Neural cell (in vitro differentiated cells): ENCODE data around the gene TLE2. TPM values are rescaled to one million over a fixed set of nuclear protein-coding genes. Genes with fewer than 3 reads are reported as not detected.
"Not testable (repeated sequence)": the region's sequence is repeated elsewhere in the genome, so short reads cannot be mapped to it uniquely, and the experiment has no call there.

Source experiments
- H2AFZ ChIP-seq: fragments of 200-600, 300-800 bp; sonication (generic), shearing (Covaris generic); 2 replicates; pipeline ENCODE4 v1.6.0; 2014; ENCODE audit warnings: low read depth, mild to moderate bottlenecking, antibody characterized with exemption, low read length, moderate library complexity
- H3F3A ChIP-seq: fragments of 200-600 bp; shearing (Covaris generic); 2 replicates; pipeline ENCODE4 v1.6.1; 2016; ENCODE audit warnings: mild to moderate bottlenecking, moderate library complexity, mixed read lengths, antibody characterized with exemption, low read length; ENCODE audit not compliant: insufficient read depth, poor library complexity, severe bottlenecking
- H3K27ac ChIP-seq: fragments of 200-600, 300-800 bp; sonication (generic), shearing (Covaris generic); 2 replicates; pipeline ENCODE4 v1.5.1; 2014; ENCODE audit warnings: mild to moderate bottlenecking, low read length, moderate library complexity
- H3K27me3 ChIP-seq: fragments of 300-800, 200-600 bp; sonication (generic), shearing (Covaris generic); 2 replicates; pipeline ENCODE4 v1.6.0; 2014; ENCODE audit warnings: mild to moderate bottlenecking, low read depth, low read length, moderate library complexity; ENCODE audit not compliant: insufficient read depth
- H3K36me3 ChIP-seq: fragments of 300-800, 200-600 bp; sonication (generic), shearing (Covaris generic); 2 replicates; pipeline ENCODE4 v1.5.1; 2014; ENCODE audit warnings: mild to moderate bottlenecking, antibody characterized with exemption, low read length, moderate library complexity; ENCODE audit not compliant: insufficient read depth
- H3K4me2 ChIP-seq: fragments of 300-800, 200-600 bp; sonication (generic), shearing (Covaris generic); 2 replicates; pipeline ENCODE4 v1.6.0; 2014; ENCODE audit warnings: mild to moderate bottlenecking, low read length
- H3K4me3 ChIP-seq: fragments of 300-800, 200-600 bp; sonication (generic), shearing (Covaris generic); 2 replicates; pipeline ENCODE4 v1.5.1; 2014; ENCODE audit warnings: mild to moderate bottlenecking, low read length, moderate library complexity
- H3K79me2 ChIP-seq: fragments of 200-600 bp; shearing (Covaris generic); replicated peaks from 2 replicates; pipeline ENCODE4 v1.6.0; 2014; ENCODE audit warnings: mild to moderate bottlenecking, low read length, moderate library complexity; ENCODE audit not compliant: insufficient read depth
- H3K9ac ChIP-seq: fragments of 300-800, 200-600 bp; sonication (generic), shearing (Covaris generic); 2 replicates; pipeline ENCODE4 v1.6.1; 2016; ENCODE audit warnings: mild to moderate bottlenecking, low read length, mixed read lengths
- H3K9me2 ChIP-seq: fragments of 200-600 bp; shearing (Covaris generic); 2 replicates; pipeline ENCODE4 v1.6.1; 2016; ENCODE audit warnings: mild to moderate bottlenecking, low read length, mixed read lengths; ENCODE audit not compliant: insufficient read depth
- H3K9me3 ChIP-seq: fragments of 200-600, 300-800 bp; sonication (generic), shearing (Covaris generic); 2 replicates; pipeline ENCODE4 v1.6.1; 2016; ENCODE audit warnings: mild to moderate bottlenecking, mixed run types, low read length, moderate library complexity, mixed read lengths
- H4K20me1 ChIP-seq: fragments of 200-600 bp; shearing (Covaris generic); 2 replicates; pipeline ENCODE4 v1.6.1; 2016; ENCODE audit warnings: mild to moderate bottlenecking, mixed run types; ENCODE audit not compliant: insufficient read depth
- CTCF ChIP-seq: fragments of 450-650 bp; IDR thresholded peaks from 2 replicates; pipeline ENCODE4 v1.5.1; 2014; ENCODE audit warnings: antibody characterized with exemption, mild to moderate bottlenecking, moderate library complexity; ENCODE audit not compliant: poor library complexity, severe bottlenecking
- EP300 ChIP-seq: fragments of 450-650 bp; conservative IDR thresholded peaks from 2 replicates; pipeline ENCODE4 v1.6.1; 2014; ENCODE audit warnings: antibody characterized with exemption, mild to moderate bottlenecking, moderate library complexity; ENCODE audit not compliant: poor library complexity, severe bottlenecking
- EZH2 ChIP-seq: fragments of 200-600, 300-800 bp; shearing (Covaris generic), sonication (generic); IDR thresholded peaks from 2 replicates; pipeline ENCODE4 v1.6.1; 2014; ENCODE audit warnings: antibody characterized with exemption, low read length, borderline replicate concordance, mild to moderate bottlenecking; ENCODE audit not compliant: insufficient read depth, poor library complexity, severe bottlenecking
- MXI1 ChIP-seq: fragments of 450-650 bp; conservative IDR thresholded peaks from 2 replicates; pipeline ENCODE4 v1.6.1; 2014; ENCODE audit warnings: antibody characterized with exemption, mild to moderate bottlenecking; ENCODE audit not compliant: poor library complexity, severe bottlenecking
- POLR2AphosphoS5 ChIP-seq: IDR thresholded peaks from 2 replicates; pipeline ENCODE4 v1.6.1; 2012
- RAD21 ChIP-seq: fragments of 450-650 bp; conservative IDR thresholded peaks from 2 replicates; pipeline ENCODE4 v1.6.1; 2014; ENCODE audit warnings: antibody characterized with exemption, mild to moderate bottlenecking, moderate library complexity
- REST ChIP-seq: IDR thresholded peaks from 2 replicates; pipeline ENCODE4 v1.6.1; 2012; ENCODE audit warnings: borderline replicate concordance
- SMC3 ChIP-seq: fragments of 450-650 bp; conservative IDR thresholded peaks from 2 replicates; pipeline ENCODE4 v1.6.1; 2014; ENCODE audit warnings: antibody characterized with exemption, mild to moderate bottlenecking, moderate library complexity; ENCODE audit not compliant: poor library complexity
- TAF1 ChIP-seq: IDR thresholded peaks from 2 replicates; pipeline ENCODE4 v1.6.1; 2012; ENCODE audit warnings: low read depth
- polyA plus RNA-seq: library from polyadenylated mRNA; depleted of rRNA; stranded (reverse); fragments of >200 nt; gene quantifications from 2 replicates; pipeline ENCODE4 v1.2.3, GENCODE V29; 2014

The TLE2 gene
- polyA plus RNA-seq, 1 donor from 2014 or later = 7.0 TPM

GRCh38 chr19:3012621-3013262 is 16.3 kb downstream of the TLE2 start:
- H4K20me1 ChIP-seq = no peaks in the 10 kb centered on the region
- H3K36me3 ChIP-seq = no peaks in the 10 kb centered on the region
- no peak overlapping the region for H3K4me2 ChIP-seq
- H3K27me3 ChIP-seq = peaks cover 3% of the 10 kb centered on the region
- no peaks in the 10 kb centered on the region for H3K79me2 ChIP-seq
- H3K9me2 ChIP-seq = no peaks in the 10 kb centered on the region
- TF ChIP-seq TAF1 = no peak
- H3F3A ChIP-seq = no peaks in the 10 kb centered on the region
- no peak overlapping the region for H3K4me3 ChIP-seq
- H2AFZ ChIP-seq = no peak overlapping the region
- H3K27ac ChIP-seq = no peak overlapping the region
- no peak overlapping the region for H3K9ac ChIP-seq
- H3K9me3 ChIP-seq = no peaks in the 10 kb centered on the region

GRCh38 chr19:3012059-3012458 is 17.0 kb downstream of the TLE2 start:
- H3K36me3 ChIP-seq, H3K27me3 ChIP-seq, H2AFZ ChIP-seq, H3K9me3 ChIP-seq, H3F3A ChIP-seq, H3K4me3 ChIP-seq, H3K79me2 ChIP-seq, H3K9me2 ChIP-seq, H3K9ac ChIP-seq, H3K4me2 ChIP-seq, H4K20me1 ChIP-seq, H3K27ac ChIP-seq: not testable (repeated sequence)

- H3K27ac ChIP-seq = no peak overlapping the region
- no peaks in the 10 kb centered on the region for H4K20me1 ChIP-seq
- TF ChIP-seq REST (no peak), EZH2 (no peak), CTCF (no peak), POLR2AphosphoS5 (no peak), EP300 (no peak), MXI1 (no peak), TAF1 (no peak), SMC3 (no peak), RAD21 (no peak)
- no peaks in the 10 kb centered on the region for H3K9me3 ChIP-seq
- no peak overlapping the region for H3K4me2 ChIP-seq
- no peaks in the 10 kb centered on the region for H3F3A ChIP-seq
- no peak overlapping the region for H3K9ac ChIP-seq
- H3K36me3 ChIP-seq = no peaks in the 10 kb centered on the region
- no peak overlapping the region for H3K4me3 ChIP-seq
- H3K9me2 ChIP-seq = no peaks in the 10 kb centered on the region
- no peaks in the 10 kb centered on the region for H3K79me2 ChIP-seq
- peaks cover 3% of the 10 kb centered on the region for H3K27me3 ChIP-seq
- H2AFZ ChIP-seq = no peak overlapping the region
These were observed 18.2 kb downstream of the TLE2 start for GRCh38 chr19:3010871-3011270.
